Umbilical cord (tissue), 2 donors: ENCODE data around the gene NTSR1. TPM values are rescaled to one million over a fixed set of nuclear protein-coding genes. Genes with fewer than 3 reads are reported as not detected.

Experiments
- DNase-seq: peaks from one replicate; pipeline ENCODE4 v3.0.0-alpha.2; 2015; ENCODE audit warnings: low spot score
- total RNA-seq: library from RNA; depleted of rRNA; stranded (reverse); fragments of >200 nt; gene quantifications from one replicate; pipeline ENCODE4 v1.2.3, GENCODE V29; 2014; ENCODE audit warnings: low replicate concordance; ENCODE audit not compliant: insufficient read depth

The NTSR1 gene
- total RNA-seq, 1 donor from 2014 or later: 1.4 TPM

GRCh38 chr20:62754991-62755356 lies 46.3 kb downstream of the NTSR1 start:
- DNase-seq: no peak

- DNase-seq: no peak
Measured at GRCh38 chr20:62755817-62756724, 47.4 kb downstream of the NTSR1 start.

- DNase-seq: no peak
Measured at GRCh38 chr20:62758226-62758912, 49.7 kb downstream of the NTSR1 start.

GRCh38 chr20:62759981-62760431 lies 51.4 kb downstream of the NTSR1 start:
- DNase-seq: no peak

- peak; percentile 21 for DNase-seq
Measured at GRCh38 chr20:62760471-62760855, 51.8 kb downstream of the NTSR1 start.

GRCh38 chr20:62760856-62761758 lies 52.5 kb downstream of the NTSR1 start:
- peak; percentile 35 for DNase-seq

- DNase-seq: no peak
Measured at GRCh38 chr20:62761759-62762131, 53.1 kb downstream of the NTSR1 start.

GRCh38 chr20:62762376-62762775 lies 53.7 kb downstream of the NTSR1 start:
- DNase-seq: no peak

- DNase-seq: no peak
Measured at GRCh38 chr20:62762801-62763368, 54.2 kb downstream of the NTSR1 start.

GRCh38 chr20:62763404-62763803 lies 54.8 kb downstream of the NTSR1 start:
- no peak for DNase-seq

- DNase-seq: no peak
Measured at GRCh38 chr20:62764156-62764935, 55.7 kb downstream of the NTSR1 start.

- peak; percentile 7 for DNase-seq
Measured at GRCh38 chr20:62765021-62765420, 56.4 kb downstream of the NTSR1 start.

- DNase-seq: no peak
Measured at GRCh38 chr20:62765432-62766070, 56.9 kb downstream of the NTSR1 start.

- DNase-seq: no peak
Measured at GRCh38 chr20:62766071-62766450, 57.4 kb downstream of the NTSR1 start.

- DNase-seq: no peak
Measured at GRCh38 chr20:62766716-62767115, 58.1 kb downstream of the NTSR1 start.

GRCh38 chr20:62768234-62768546 lies 59.6 kb downstream of the NTSR1 start:
- no peak for DNase-seq

- DNase-seq: peak; percentile 90
Measured at GRCh38 chr20:62768551-62769287, 60.1 kb downstream of the NTSR1 start.

- no peak for DNase-seq
Measured at GRCh38 chr20:62769346-62770071, 60.9 kb downstream of the NTSR1 start.
